Fibroblast of peridontal ligament (primary cell): Measurements from ENCODE around the gene DBNL.

Source experiments
- DNase-seq: peaks from one replicate; pipeline ENCODE4 v3.0.0-alpha.2; 2010; ENCODE audit errors: extremely low read depth

The DBNL gene

DNA sequence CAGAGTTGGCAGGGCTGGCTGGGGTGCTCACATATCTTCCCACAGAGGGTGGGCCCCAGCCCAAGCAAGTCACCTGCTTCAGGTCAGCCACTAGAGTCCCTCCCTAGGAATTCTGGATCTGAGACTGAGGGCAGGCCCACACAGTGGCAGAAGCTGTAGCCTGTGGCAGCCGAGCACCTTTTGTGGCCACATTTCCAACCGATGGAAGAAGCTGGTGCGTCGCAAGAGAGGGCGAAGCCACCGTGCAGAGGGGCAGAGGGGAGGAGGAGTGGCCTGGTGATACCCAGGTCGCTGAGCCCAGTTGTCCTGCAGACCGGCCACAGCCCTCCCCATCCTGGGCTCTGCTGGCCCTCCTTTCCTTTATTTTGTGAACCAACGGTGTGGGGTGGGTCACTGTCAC is 32.6 kb downstream of the DBNL start:
- no peak for DNase-seq

DNA sequence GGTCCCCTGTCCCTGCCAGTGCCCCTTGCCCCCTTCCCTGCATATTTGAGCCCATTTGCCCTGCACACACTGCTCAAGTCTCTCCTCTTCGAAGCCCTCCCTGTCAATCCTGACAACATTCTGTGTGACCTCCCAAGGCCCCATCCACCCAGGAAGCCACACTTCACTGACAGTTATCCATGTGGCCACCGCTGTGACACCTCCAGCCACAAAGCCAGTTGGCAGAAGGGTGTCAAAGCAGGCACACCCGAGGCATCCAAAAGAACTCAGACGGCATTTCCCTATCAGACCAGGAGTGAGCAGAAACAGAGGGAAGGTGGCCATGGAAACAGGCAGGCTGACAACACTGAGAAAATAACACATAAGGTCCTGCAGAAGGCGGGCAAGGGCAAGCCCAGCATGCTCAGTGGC is 33.2 kb downstream of the DBNL start:
- DNase-seq, result no peak

DNA sequence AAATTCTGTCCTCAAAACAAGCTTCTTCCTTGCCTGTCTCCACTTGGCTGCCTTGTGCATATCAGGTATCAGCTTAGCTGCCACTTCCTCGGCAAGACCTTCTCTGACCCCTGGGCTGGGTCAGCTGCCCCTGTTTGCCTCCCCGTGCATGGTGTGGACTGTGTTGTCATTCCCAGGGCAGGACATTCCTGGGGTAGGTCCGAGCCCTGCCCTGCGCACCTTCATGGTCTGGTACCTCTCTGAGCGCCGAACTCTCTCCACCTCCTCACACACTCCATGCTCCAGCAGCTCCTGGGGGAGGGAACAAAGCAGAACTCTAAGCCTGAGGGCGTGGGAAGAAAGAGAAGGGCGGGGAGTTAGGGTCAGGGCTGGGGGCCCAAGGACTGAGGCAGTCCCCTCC is 34.0 kb downstream of the DBNL start:
- DNase-seq, result no peak

DNA sequence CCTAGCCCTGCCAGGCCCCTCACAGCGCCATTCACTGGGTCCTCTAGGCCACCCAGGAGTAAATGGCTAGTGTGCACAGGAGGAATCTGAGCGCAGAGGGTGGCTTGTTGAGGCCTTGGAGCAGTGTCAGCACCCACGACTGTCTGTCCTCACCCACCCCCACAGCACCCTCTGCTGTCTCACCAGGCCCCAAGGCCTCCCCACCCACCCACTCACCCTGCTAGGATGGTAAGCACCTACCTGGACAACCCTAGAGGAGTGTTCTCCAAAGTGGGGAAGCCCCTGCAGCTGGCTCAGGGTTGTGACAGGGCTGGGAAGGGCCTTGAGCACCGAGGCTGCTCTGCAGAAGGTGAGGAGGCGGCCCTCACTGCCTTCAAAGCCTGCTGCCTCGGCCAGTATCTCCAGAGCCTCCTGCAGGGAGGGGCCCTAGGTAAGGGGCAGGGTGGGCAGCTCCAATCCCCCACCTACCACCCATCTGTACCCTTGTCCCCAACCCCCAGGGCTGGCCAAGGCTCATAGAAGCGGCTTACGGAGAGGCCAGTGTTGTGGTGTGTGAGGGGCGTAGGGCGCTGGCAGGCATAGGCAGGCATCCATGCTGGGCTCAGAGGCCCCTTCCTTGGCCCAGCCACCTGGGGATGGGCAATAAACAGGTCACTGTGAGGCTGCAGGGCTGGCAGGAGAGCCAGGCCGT is 35.0 kb downstream of the DBNL start:
- no peak for DNase-seq

DNA sequence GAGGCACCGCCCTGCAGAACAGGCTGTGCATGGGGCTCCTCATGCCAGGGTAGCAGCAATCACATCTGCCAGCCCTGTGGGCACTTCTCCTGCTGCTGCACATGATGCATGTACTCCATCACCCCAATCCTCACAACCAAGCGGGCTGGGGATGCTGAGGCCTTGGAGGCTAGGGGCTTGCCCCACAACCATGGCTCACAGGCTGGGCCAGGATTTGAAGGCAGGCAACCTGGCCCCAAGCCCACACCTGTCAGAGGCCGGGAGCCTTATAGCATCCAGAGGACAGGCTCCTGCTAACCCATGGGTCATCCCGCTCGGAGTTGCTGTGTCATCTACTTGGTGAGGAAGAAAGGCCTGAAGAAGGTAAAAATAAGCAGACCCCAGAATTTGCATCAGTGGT is 35.6 kb downstream of the DBNL start:
- DNase-seq, result no peak

DNA sequence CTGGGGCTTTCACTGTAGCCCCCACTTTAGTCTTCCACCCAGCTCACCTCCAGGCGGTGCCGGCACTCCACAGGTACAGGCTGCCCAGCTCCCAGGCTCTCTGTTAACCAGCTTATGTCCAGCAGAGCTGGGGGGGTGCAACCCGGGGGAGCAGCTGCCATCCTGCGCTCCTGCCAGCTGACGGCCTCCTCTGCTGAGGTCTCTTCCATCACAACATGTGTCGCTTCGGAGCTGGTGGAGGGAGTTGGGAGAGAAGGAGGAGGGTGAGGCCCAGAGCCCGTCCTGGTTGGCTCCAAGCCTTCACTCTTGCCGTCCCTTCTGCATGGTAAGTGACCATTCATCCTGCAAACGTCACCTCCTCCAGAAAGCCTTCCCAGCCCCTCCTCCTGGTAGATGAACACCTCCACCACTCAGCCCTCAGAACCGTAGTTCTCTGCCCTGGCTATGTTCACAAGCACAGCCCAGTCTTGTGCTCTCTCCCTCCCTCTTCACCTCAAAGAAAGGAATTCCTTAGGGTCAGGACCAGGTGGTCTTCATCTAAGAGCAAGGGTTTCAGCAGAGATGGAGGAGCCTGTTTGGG is 36.3 kb downstream of the DBNL start:
- DNase-seq, result no peak

DNA sequence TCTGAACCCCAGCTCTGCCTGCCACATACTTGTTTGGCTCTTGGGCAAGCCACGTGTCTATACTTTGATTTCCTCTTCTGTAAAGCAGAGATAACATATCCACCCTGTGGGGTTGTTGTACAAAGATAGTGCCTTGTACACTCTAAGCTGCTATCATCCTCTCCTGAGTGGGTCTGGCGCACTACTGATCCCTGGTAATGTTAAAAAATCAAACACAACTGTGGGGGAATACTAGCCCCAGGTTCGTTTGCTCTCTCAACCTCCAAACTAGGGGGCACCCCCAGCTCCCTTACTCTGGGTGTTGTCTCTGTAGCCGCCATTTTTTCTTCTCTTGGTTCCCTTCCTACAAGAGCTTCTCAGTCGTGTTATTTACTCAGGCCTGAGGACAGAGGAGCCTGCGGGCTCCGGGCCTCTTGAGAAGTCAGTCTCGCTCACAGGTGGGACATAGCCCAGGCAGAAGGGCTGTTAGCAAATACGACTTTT is 36.8 kb downstream of the DBNL start:
- no peak for DNase-seq

DNA sequence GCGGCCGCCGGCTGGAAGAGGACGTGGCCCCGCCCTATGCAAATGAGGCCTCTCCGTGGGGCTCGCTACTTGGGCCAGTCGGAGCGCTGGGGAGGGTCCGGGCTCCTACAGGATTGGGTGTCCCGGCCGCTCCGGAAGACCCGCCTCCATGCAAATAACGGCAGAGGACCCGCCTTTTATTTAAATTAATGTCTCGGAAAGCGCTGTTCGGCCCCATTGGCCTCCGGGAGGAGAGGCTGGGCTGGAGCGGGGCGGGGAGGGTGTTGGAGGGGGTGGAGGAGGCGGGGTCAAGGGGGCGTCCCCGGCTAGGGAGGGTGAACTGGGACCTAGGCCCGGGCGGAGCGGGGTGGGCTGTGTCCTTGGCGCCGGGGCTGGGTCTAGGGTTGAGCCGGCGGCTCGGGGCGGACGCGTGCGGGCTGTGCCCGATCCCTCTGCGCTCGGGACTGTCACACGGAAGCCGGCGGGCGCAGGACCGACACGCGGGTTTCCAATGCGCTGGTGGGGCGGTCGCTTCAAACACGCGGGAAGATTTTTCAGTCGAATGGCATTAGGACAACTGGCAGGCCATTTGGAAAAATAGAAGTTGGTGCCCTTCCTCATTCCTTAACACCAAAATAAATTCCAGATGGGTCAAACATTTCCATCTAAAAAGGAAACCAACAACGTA is 38.2 kb downstream of the DBNL start:
- DNase-seq, result peak; percentile 98

DNA sequence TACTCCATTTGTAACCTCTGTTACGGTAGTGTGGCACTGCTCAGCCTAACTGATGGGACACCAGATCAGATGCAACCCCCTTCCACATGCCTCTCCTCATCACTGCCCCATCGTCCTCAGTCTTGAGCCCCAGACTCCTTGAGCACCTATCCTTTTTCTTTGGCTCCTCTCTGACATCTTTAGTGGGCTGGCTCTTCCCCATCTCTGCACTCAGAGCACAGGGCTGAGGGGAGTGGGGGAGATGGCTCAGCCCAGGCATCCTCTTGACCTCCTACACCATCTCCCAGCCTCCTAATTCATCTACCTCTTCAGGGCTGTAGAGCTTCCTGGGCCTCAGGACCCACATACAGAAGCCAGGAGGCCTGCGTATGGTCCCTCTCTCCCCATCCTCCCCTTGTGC is 39.3 kb downstream of the DBNL start:
- no peak for DNase-seq

DNA sequence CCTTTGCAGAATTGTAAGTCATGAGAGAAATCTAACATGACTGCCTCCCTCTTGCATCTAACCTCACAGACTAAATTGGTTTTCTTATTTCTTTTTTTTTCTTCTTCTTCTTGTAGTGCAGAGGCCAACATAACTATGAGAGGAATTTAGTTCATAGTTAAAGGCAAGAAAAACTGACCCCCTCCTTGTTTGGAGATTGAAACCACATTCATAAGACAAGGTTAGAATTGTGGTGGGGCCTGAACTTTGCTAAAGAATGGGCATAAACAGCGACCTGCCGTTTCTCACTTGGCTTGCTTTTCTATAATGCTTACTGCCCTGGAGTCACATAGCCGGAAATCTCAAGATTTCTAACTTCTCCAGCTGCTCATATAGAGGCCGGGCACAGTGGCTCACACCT is 40.2 kb downstream of the DBNL start:
- DNase-seq, result peak; percentile 78

DNA sequence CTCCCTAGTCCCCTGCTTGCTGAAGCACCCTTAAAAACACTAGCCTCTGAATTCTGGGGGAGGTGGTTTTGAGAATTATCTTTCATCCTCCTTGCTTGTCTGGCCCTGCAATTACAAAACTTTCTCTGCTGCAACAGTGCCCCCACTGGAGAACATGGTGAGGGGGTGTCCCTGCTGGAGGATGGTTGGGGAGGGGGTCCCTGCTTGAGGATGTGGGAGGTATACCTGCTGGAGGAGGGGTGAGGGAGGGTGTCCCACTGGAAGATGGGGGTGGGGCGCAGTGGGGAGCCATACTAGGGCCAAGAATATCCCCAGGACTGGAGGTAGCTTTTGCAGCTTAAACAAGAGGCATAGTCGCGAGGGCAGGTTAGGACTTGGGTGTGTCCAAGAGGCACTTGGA is 41.0 kb downstream of the DBNL start:
- no peak for DNase-seq

DNA sequence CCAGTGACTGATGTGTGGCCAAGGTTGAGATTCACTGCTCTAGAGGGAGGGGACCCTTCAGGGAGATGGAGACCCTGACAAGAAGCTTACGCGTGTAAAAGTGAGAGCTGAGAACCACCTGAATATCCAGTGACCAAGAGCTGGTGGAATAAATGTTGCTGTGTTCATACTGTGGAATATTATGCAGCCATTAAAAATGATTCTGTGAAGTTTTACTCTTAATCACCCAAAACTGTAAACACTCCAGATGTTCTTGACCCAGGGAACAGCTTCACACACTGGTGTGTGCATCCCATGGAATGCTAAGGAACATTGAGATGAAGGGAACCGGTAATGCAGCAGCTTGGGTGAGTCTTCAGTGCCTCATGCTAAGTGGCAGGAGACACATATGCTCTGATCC is 42.1 kb downstream of the DBNL start:
- no peak for DNase-seq

DNA sequence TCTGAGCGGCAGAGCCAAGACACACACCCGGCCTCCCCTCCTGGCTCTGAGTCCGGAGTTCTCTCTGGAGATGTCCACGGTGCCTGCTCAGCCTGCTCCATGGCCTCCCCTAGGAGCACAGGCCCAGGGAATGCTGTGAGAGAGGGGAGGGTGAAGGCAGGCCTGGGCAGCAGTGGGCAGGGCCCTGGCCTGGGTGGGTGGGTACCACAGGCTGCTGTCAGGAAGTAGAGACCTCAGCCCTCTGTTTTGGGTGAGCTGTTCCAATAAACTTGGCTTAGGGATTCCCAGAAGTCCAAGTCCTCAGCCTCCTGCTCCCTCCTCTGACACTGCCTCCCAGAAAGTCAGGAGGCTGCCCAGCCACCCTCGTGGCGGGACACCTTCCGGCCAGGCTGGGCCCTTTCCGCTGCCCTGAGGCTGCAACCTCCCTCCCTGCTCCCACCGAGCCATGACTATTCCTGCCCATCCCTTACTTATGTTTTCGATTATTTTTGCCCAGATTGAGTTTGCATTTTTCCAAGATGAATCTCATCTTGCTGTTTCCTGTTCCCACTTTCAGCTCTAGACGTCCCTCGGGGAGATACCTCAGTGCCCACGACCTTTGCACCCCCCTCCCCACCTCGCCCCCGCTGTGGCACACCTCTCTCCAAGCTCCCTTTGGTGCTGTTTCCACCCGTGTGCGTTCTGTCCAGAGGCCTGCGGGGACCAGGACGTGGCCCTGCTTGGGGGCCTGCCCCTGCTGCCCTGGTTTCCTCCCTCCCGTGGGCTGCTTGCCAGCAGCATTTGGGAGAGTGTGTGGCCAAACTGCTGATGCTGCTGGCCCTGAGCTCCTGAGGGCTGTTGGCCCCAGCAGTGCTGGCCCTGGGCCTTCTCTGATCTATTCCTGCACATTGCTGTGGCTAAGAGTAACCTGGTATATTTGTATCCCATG is 43.7 kb downstream of the DBNL start:
- peak; percentile 96 for DNase-seq

DNA sequence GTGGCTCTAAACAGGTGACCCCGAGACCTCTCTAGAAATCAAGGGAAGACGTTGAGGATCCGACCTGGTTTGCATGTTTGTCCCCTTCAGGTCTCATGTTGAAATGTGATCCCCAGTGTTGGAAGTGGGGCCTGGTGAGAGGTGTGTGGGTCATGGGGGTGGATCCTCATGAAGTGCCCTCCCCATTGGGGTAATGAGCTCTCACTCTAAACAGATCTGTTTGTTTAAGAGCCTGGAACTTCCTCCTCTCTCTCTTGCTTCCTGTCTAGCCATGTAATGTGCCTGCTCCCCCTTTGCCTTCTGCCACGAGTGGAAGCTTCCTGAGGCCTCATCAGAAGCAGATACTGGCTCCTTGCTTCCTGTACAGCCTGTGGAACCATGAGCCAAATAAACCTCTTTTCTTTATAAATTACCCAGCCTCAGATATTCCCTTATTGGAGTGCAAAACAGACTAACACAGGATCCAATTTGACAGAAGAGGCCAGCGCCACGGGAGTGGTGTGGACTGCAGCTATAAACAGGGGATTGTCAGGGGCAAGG is 48.7 kb downstream of the DBNL start:
- DNase-seq, result no peak

DNA sequence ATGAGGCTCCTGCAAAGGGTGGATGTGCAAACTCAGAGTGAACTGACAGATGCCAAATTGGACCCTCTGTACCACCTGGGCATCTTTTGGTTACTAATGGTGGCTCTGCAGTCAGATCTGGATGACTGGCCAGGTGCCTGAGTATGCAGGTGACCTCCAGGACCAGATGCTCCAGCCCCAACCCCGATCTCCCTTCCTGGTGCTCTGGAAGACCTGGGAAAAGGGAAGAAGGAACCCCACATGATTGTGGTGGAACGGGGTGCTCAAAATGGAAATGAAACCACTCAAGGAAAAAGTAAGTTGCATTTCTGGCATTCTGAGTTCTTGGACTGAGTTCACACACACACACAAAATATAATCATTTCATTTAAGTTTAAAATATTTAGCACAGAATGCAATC is 49.9 kb downstream of the DBNL start:
- no peak for DNase-seq

DNA sequence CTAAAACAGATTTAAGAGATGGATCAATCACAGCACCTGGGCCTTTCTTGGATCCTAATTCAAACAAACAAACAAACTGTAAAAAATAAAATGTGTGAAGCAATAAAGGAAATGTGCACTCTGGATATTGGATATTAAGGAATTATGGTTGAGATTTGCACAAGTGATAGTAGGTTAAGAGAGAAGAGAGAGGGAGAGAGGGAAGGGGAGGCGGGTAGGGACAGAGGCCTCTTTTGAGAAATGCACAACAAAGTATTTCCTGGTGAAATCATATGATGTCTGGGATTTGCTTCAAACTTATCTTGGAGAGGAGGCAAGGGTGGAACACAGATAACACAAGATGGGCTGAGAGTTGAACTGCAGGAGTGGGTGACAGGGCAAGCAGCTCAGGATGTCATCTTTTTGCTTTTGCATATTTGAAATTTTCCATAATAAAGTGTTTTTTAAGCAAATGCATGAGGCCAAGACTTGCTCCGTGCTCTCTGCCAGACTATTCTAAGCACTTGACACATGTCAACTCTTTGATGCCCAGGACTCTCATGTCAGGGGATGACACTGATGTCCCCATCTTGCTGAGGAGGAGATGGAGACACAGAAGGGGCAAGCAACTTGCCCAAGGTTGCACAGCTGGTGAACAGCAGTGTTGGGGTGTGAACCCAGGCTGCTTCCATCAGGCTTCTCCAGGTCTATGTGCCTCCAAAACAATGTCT is 50.5 kb downstream of the DBNL start:
- DNase-seq, result no peak

DNA sequence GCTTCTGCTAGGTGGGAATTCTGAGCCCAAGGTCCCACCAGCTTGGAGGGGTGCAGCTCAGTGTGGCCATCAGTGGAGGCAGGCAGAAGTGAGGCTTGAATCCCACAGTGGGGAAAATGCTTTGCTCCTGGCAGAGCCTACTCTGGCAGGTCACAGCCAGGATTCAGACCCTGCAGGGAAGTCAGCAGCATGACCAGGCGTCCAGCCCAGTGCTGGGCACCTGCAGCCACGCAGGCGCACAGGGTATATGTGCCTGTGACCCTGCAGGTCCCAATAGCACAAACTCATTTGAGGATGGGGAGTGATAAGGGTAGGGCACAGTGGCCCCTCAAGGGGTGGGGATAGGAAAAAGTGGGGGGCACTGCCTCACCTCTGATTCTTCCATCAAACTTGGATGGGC is 51.3 kb downstream of the DBNL start:
- DNase-seq, result no peak

DNA sequence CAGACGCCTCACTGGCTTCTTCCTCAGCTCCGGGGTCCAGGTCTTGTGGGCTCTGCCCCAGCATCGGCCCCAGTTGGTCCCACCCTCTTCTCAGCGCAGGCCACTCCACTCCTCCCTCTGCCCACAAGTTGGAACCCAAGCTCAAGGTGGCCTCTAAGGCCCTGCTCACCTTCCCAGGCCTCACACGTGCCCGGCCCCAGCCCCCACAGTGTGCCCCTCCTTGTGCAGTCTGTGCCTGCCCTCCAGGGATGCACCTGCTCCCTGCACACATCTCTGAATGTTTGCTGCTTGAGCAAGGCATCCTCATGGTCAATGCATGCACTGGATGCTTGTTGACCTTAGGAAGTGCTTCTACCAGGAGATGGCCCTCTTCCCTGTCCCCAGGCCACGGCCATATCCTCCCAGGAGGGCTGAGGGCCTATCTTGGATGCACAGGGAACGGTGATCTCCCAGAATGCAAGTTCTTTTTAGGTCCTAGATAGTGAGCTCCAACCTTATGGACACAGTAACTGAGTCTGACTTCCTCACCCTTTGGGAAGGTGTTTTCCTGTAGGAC is 51.9 kb downstream of the DBNL start:
- DNase-seq, result no peak

DNA sequence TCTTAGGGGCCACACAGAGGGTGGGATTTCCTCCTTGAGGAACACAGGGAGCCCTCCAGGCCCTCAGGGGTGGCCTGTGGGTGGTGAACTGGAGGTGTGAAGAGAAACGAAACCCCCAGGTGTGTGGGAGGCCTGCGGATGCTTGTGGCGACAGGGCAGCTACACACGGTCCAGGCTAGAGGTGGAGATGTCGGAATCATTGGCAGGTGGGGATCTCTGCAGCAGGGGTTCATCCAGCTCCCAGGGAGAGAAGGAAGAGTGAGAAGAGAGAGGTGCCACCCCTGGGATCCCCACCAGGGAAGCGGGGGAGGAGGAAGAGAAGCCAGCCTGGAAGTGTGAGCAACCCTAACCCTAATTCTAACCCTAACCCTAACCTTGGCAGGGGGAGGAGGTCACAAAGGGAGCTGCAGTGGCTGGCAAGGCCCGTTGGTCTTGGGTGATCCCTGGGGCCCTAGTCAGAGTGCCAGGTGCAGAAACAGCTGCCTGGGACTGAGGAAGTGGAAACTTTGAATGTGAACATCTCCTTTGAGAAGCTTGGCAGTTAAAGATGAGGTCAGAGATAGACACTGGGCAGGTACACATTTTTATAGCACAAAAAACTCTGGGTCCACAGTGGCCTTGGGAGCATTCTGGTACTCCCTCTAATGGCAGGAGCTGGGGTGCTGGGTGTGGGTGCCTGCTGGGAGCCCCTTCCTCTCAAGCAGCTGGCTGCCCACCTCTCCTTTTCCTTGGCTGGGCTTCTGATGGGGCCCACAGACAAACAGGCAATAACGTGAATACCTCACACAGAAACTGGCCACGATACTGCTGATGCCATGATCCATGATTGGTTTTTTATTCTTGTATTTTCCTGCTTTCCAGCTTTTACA is 52.8 kb downstream of the DBNL start:
- no peak for DNase-seq
